ENCODE results near the gene SNRNP200. TPM values are rescaled to one million over a fixed set of nuclear protein-coding genes. Genes with fewer than 3 reads are reported as not detected.

SNRNP200 gene
- total and polyA plus RNA-seq, 11 donors: 38.8 to 85.5 (median 66.6) TPM

- WGBS, 4 donors: 92 to 94% (median 93%) methylated on average over 5 of the region's 5 CpGs
- peak overlapping the region in 1 of 12 donors; percentile 73 for H3K27ac ChIP-seq
- peaks cover 0 to 20% (median 0%) of the 10 kb centered on the region in 12 donors for H3K4me1 ChIP-seq
- peaks cover 0 to 10% (median 0%) of the 10 kb centered on the region in 9 donors for H3K36me3 ChIP-seq
- H3K9me3 ChIP-seq: no peaks in the 10 kb centered on the region
- TF ChIP-seq CTCF (IDR thresholded peaks at IDR 0.05): no peak
- TF ChIP-seq POLR2A (IDR thresholded peaks at IDR 0.05): no peak
- intact Hi-C loops (cut with DNase I): loop anchor here in 1 of 10 donors (5.0 kb wide), 1 partner anchor 37 kb away; the partner anchor contains the start of gene SNRNP200
- DNase-seq (no peak), ATAC-seq (peak in 2 of 4 donors; percentile 33 to 47)
- H3K4me3 ChIP-seq: no peak overlapping the region
- H3K27me3 ChIP-seq: no peaks in the 10 kb centered on the region
Observed at GRCh38 chr2:96344011-96344410, 38.7 kb upstream of the SNRNP200 start.

GRCh38 chr2:96342085-96342484, 36.7 kb upstream of the SNRNP200 start:
- H3K4me1 ChIP-seq: peaks cover 0 to 30% (median 0%) of the 10 kb centered on the region in 12 donors
- TF ChIP-seq CTCF (IDR thresholded peaks at IDR 0.05): no peak
- ATAC-seq (no peak), DNase-seq (no peak)
- peak overlapping the region in 1 of 12 donors; percentile 73 for H3K27ac ChIP-seq
- no peaks in the 10 kb centered on the region for H3K27me3 ChIP-seq
- H3K36me3 ChIP-seq: peaks cover 0 to 5% (median 0%) of the 10 kb centered on the region in 9 donors
- intact Hi-C loops (cut with DNase I): loop anchor here in 1 of 10 donors (5.0 kb wide), 1 partner anchor 35 kb away; the partner anchor contains the start of gene SNRNP200
- H3K4me3 ChIP-seq: no peak overlapping the region
- no peaks in the 10 kb centered on the region for H3K9me3 ChIP-seq
- WGBS, 4 donors: 82 to 85% (median 84%) methylated on average over 6 of the region's 6 CpGs

GRCh38 chr2:96341641-96342040, 36.3 kb upstream of the SNRNP200 start:
- TF ChIP-seq CTCF (IDR thresholded peaks at IDR 0.05) (no peak), POLR2A (IDR thresholded peaks at IDR 0.05) (no peak)
- intact Hi-C loops (cut with DNase I): loop anchor here in 1 of 10 donors (5.0 kb wide), 1 partner anchor 34 kb away; the partner anchor contains the start of gene SNRNP200
- Histone ChIP-seq H3K4me3 (no peak overlapping the region), H3K36me3 (peaks cover 0 to 5% (median 0%) of the 10 kb centered on the region in 9 donors), H3K27me3 (no peaks in the 10 kb centered on the region), H3K4me1 (peaks cover 0 to 33% (median 0%) of the 10 kb centered on the region in 12 donors), H3K27ac (no peak overlapping the region), H3K9me3 (no peaks in the 10 kb centered on the region)
- ATAC-seq: no peak
- WGBS, 4 donors: 96 to 97% (median 97%) methylated on average over 14 of the region's 14 CpGs
- no peak for DNase-seq

DNA sequence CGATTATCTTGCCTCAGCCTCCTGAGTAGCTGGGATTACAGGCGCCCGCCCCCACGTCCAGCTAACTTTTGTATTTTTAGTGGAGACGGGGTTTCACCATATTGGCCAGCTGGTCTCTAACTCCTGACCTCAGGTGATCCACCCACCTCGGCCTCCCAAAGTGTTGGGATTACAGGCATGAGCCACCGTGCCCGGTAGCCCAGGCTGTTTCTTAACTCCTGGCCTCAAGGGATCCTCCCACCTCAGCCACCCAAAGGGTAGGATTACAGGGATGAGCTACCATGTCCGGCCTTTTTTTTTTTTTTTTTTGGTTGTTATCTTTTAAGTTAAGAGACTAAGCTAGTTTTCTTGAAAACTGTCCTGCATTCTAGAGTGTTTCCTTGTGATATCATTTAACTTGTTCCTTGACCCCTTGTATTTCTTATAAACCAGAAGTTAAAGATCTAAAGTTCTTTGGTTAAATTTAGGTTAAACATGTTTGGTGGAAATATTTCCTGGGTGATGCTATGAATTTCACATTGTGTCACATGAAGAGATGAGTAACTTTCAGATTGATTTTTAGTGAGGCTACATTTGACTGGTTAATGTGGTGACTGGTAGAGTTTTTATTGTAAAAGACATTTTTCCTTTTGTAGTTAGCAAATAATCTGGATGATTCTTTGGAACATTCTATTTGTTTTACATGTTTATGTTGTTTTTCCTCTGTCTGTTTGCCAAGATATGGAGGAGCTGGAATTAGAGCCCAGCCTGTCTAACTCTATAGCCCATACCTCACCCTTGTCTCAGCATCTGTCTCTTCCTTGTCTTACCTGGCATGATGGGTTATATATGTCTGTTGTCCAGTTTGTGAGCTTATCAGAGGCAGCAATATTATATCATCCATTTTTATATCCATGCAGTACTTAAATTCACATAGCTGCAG, 35.4 kb upstream of the SNRNP200 start:
- no peak overlapping the region for H3K4me3 ChIP-seq
- TF ChIP-seq CTCF (IDR thresholded peaks at IDR 0.05) (no peak), POLR2A (IDR thresholded peaks at IDR 0.05) (no peak)
- no peaks in the 10 kb centered on the region for H3K9me3 ChIP-seq
- no peak for DNase-seq
- peaks cover 0 to 41% (median 3%) of the 10 kb centered on the region in 12 donors for H3K4me1 ChIP-seq
- H3K36me3 ChIP-seq: peaks cover 0 to 5% (median 0%) of the 10 kb centered on the region in 9 donors
- ATAC-seq: no peak
- intact Hi-C loops (cut with DNase I): loop anchor here in 1 of 10 donors (5.0 kb wide), 1 partner anchor 33 kb away; the partner anchor contains the start of gene SNRNP200
- H3K27ac ChIP-seq: no peak overlapping the region
- no peaks in the 10 kb centered on the region for H3K27me3 ChIP-seq
- WGBS, 4 donors: 87 to 95% (median 94%) methylated on average over 9 of the region's 9 CpGs
